ENCODE data around the gene C16orf78. TPM values are rescaled to one million over a fixed set of nuclear protein-coding genes. Genes with fewer than 3 reads are reported as not detected.

C16orf78 gene
- total RNA-seq, 2 donors from 2014 or later = not detected

DNA sequence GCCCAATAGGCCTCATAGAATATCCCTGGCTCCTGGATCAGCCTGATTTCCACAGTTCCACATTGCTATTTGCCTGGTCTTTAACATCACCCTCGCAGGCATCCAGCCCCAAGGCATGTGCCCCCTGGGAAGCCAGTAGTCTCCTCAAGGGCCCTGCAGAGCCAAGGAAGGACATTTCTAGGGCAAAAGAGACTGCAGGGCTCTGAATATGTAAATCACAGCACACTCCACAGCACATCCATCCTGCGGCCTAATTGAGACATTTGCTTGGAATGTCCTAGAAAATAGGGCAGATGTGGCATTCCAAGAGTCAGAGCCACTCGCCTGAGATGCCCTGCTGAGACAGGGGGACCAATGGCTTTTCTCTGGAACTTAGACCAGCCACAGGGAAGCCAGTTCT lies 11.4 kb upstream of the C16orf78 start:
- peak; percentile 59 for DNase-seq
- H3K36me3 Mint-ChIP-seq (ENCODE audit: low read depth) = no peaks in the 10 kb centered on the region
- peaks cover 4% of the 10 kb centered on the region for H3K9me3 Mint-ChIP-seq
- H3K27ac ChIP-seq (ENCODE audit: low read depth, low read length) = no peak overlapping the region
- H3K9ac ChIP-seq (ENCODE audit: extremely low read depth, low read length, poor library complexity, severe bottlenecking) = no peak overlapping the region
- H3K27me3 ChIP-seq (ENCODE audit: control insufficient read depth, insufficient read depth, low read length, poor library complexity, severe bottlenecking) = no peaks in the 10 kb centered on the region
- H3K4me3 ChIP-seq (ENCODE audit: low read length) = no peak overlapping the region
- TF ChIP-seq CTCF (conservative IDR thresholded peaks at IDR 0.05) = no peak
- no peak overlapping the region for H3K27ac Mint-ChIP-seq
- H3K27me3 Mint-ChIP-seq (ENCODE audit: insufficient read depth) = peaks cover 2% of the 10 kb centered on the region
- H3K4me3 Mint-ChIP-seq = no peak overlapping the region
- H3K9me3 ChIP-seq (ENCODE audit: control insufficient read depth, low read length) = no peaks in the 10 kb centered on the region
- WGBS, 2 experiments (ENCODE audit: insufficient coverage in 1 of 2, insufficient read length in 1 of 2) = 44 to 56% methylated on average over 3 of the region's 3 CpGs
- H3K4me1 ChIP-seq (ENCODE audit: control insufficient read depth, insufficient read depth, low read length) = peaks cover 2% of the 10 kb centered on the region
- no peaks in the 10 kb centered on the region for H3K36me3 ChIP-seq (ENCODE audit: control insufficient read depth, insufficient read depth, low read length)
- H3K4me1 Mint-ChIP-seq = peaks cover 12% of the 10 kb centered on the region

DNA sequence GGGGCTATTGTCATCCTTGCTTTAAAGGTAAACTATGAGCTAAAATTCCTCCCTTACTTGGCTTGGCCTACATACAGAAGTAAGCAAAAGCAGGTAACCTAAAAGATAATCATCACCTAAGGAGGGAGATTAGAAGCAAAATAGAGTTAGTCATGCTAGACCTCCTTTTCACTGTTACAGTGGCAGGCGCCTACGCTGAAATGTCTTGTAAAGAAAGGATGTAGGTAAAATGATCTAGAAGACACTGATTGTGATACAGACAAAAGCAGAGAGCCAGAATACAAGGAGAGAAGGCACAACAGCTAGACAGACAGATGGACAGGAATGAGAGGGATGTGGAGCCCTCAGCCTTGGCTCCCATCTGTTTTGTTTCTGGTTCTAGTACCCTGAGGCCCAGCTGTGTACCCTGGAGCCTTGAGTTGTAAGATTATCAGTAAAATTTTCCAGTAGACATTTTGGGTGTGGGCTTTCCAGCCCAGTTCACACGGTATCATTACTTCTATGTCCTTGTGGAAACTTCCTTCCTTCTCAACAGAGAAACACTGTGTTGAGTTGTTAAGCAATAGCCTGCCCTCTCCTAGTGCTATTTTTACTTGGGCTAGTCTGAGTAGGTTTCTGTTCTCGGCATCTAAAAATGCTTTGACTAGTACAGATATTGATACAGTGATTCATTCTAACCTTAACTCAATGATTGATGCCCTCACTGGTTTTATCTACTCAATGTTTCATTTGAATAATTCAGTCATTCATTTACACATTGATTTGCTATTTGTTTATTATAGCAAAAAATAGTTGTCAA lies 7.7 kb upstream of the C16orf78 start:
- Mint-ChIP-seq H3K4me1 (peaks cover 10% of the 10 kb centered on the region), H3K9me3 (peaks cover 5% of the 10 kb centered on the region), H3K36me3 (ENCODE audit: low read depth) (no peaks in the 10 kb centered on the region), H3K27me3 (ENCODE audit: insufficient read depth) (peaks cover 5% of the 10 kb centered on the region), H3K4me3 (no peak overlapping the region), H3K27ac (no peak overlapping the region)
- Histone ChIP-seq H3K9ac (ENCODE audit: extremely low read depth, low read length, poor library complexity, severe bottlenecking) (no peak overlapping the region), H3K27ac (ENCODE audit: low read depth, low read length) (no peak overlapping the region), H3K4me1 (ENCODE audit: control insufficient read depth, insufficient read depth, low read length) (peaks cover 2% of the 10 kb centered on the region), H3K4me3 (ENCODE audit: low read length) (no peak overlapping the region), H3K27me3 (ENCODE audit: control insufficient read depth, insufficient read depth, low read length, poor library complexity, severe bottlenecking) (no peaks in the 10 kb centered on the region), H3K9me3 (ENCODE audit: control insufficient read depth, low read length) (no peaks in the 10 kb centered on the region), H3K36me3 (ENCODE audit: control insufficient read depth, insufficient read depth, low read length) (no peaks in the 10 kb centered on the region)
- peak; percentile 7 for DNase-seq
- no peak for TF ChIP-seq CTCF (conservative IDR thresholded peaks at IDR 0.05)
- WGBS, 2 experiments (ENCODE audit: insufficient coverage in 1 of 2, insufficient read length in 1 of 2) = 87 to 90% methylated on average over 4 of the region's 4 CpGs

DNA sequence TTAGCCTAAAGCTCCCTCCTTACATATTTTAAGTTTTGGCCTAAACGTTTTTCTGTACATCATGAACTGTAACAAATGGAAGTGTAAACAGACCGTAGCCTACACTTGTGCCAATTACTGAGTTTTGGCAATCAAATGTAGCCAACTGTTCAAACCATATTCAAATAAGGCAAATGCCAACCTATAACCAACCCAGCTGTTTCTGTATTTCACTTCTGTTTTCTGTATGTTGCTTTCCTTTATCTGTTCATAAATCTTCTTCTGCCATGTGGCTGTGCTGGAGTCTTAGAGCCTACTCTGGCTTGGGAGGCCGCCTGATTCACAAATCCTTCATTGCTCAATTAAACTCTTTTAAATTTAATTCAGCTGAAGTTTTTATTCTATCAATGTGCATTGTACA lies 6.9 kb upstream of the C16orf78 start:
- no peaks in the 10 kb centered on the region for H3K9me3 ChIP-seq (ENCODE audit: control insufficient read depth, low read length)
- no peak for DNase-seq
- no peak for TF ChIP-seq CTCF (conservative IDR thresholded peaks at IDR 0.05)
- peaks cover 5% of the 10 kb centered on the region for H3K9me3 Mint-ChIP-seq
- no peak overlapping the region for H3K9ac ChIP-seq (ENCODE audit: extremely low read depth, low read length, poor library complexity, severe bottlenecking)
- peaks cover 10% of the 10 kb centered on the region for H3K4me1 Mint-ChIP-seq
- H3K36me3 Mint-ChIP-seq (ENCODE audit: low read depth) = no peaks in the 10 kb centered on the region
- no peak overlapping the region for H3K4me3 ChIP-seq (ENCODE audit: low read length)
- H3K36me3 ChIP-seq (ENCODE audit: control insufficient read depth, insufficient read depth, low read length) = no peaks in the 10 kb centered on the region
- no peaks in the 10 kb centered on the region for H3K27me3 ChIP-seq (ENCODE audit: control insufficient read depth, insufficient read depth, low read length, poor library complexity, severe bottlenecking)
- peaks cover 5% of the 10 kb centered on the region for H3K27me3 Mint-ChIP-seq (ENCODE audit: insufficient read depth)
- no peak overlapping the region for H3K27ac Mint-ChIP-seq
- H3K27ac ChIP-seq (ENCODE audit: low read depth, low read length) = no peak overlapping the region
- H3K4me3 Mint-ChIP-seq = no peak overlapping the region
- WGBS, 2 experiments (ENCODE audit: insufficient coverage in 1 of 2, insufficient read length in 1 of 2) = 82 to 89% methylated on average over 2 to 3 of the region's 3 CpGs
- peaks cover 2% of the 10 kb centered on the region for H3K4me1 ChIP-seq (ENCODE audit: control insufficient read depth, insufficient read depth, low read length)
